22Rv1 (cell line): ENCODE data around the gene SETBP1.

Experiments
- ZFX ChIP-seq: fragments of 450-650 bp; IDR thresholded peaks from 2 replicates; pipeline ENCODE4 v1.6.1; 2017; ENCODE audit warnings: antibody characterized with exemption, borderline replicate concordance
- TF ChIP-seq, protein P1 (sequence below): fragments of 450-650 bp; IDR thresholded peaks from 2 replicates; pipeline ENCODE4 v1.5.1; 2017; ENCODE audit warnings: mild to moderate bottlenecking

DNA sequence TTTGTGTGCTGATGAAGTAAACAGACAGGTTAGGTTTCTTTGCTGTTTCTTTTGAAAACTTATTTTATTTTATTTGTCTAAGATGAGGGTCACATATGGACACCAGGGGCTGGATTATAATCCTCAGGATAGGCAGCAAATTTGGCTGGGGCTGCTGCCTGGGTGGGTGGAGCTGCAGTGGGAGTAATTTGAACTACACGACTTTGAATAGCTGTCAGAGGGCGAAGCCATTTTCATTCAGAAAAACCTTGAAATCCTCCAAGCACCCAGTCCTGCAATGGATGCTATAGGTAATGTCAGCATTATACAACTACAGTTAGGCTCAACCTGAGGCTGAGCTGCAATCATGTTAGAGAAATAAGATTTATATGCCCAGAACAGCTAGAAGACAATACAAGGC lies 16.6 kb downstream of the SETBP1 start:
- TF ChIP-seq, protein P1, sequence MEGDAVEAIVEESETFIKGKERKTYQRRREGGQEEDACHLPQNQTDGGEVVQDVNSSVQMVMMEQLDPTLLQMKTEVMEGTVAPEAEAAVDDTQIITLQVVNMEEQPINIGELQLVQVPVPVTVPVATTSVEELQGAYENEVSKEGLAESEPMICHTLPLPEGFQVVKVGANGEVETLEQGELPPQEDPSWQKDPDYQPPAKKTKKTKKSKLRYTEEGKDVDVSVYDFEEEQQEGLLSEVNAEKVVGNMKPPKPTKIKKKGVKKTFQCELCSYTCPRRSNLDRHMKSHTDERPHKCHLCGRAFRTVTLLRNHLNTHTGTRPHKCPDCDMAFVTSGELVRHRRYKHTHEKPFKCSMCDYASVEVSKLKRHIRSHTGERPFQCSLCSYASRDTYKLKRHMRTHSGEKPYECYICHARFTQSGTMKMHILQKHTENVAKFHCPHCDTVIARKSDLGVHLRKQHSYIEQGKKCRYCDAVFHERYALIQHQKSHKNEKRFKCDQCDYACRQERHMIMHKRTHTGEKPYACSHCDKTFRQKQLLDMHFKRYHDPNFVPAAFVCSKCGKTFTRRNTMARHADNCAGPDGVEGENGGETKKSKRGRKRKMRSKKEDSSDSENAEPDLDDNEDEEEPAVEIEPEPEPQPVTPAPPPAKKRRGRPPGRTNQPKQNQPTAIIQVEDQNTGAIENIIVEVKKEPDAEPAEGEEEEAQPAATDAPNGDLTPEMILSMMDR, result no peak
- TF ChIP-seq ZFX, result no peak
